ENCODE results near the gene FAM76A.
A peak's percentile ranks its signal among the peaks of the same experiment; 100 is the strongest.
"Not testable (repeated sequence)": the region's sequence is repeated elsewhere in the genome, so short reads cannot be mapped to it uniquely, and the experiment has no call there.

The FAM76A gene

GRCh38 chr1:27725374-27726172 is at the start of gene FAM76A:
Gene FAM76A, plus strand, starts transcription at chr1:27725961. Its CDS starts 120 bp downstream, at chr1:27726081.
- FAIRE-seq = peak; percentile 94

GRCh38 chr1:27676410-27676809 is 49.4 kb upstream of the FAM76A start:
- no peak for FAIRE-seq

- FAIRE-seq = no peak
Observed at GRCh38 chr1:27678747-27679146, 47.0 kb upstream of the FAM76A start.

GRCh38 chr1:27680225-27680791 is 45.5 kb upstream of the FAM76A start:
- not testable (repeated sequence) for FAIRE-seq

GRCh38 chr1:27681580-27681979 is 44.2 kb upstream of the FAM76A start:
- FAIRE-seq = not testable (repeated sequence)

GRCh38 chr1:27682351-27682944 is 43.3 kb upstream of the FAM76A start:
- no peak for FAIRE-seq

- FAIRE-seq = no peak
Observed at GRCh38 chr1:27684176-27684575, 41.6 kb upstream of the FAM76A start.

GRCh38 chr1:27686223-27686990 is 39.4 kb upstream of the FAM76A start:
- no peak for FAIRE-seq

- no peak for FAIRE-seq
Observed at GRCh38 chr1:27687906-27688305, 37.9 kb upstream of the FAM76A start.

GRCh38 chr1:27689423-27690173 is 36.2 kb upstream of the FAM76A start:
- no peak for FAIRE-seq

GRCh38 chr1:27690183-27690582 is 35.6 kb upstream of the FAM76A start:
- FAIRE-seq = no peak

GRCh38 chr1:27696835-27697234 is 28.9 kb upstream of the FAM76A start:
- FAIRE-seq = not testable (repeated sequence)

GRCh38 chr1:27704958-27705357 is 20.8 kb upstream of the FAM76A start:
- no peak for FAIRE-seq

GRCh38 chr1:27705545-27705944 is 20.2 kb upstream of the FAM76A start:
- no peak for FAIRE-seq

GRCh38 chr1:27710574-27710973 is 15.2 kb upstream of the FAM76A start:
- peak; percentile 14 for FAIRE-seq

- FAIRE-seq = no peak
Observed at GRCh38 chr1:27713139-27713725, 12.5 kb upstream of the FAM76A start.

- FAIRE-seq = no peak
Observed at GRCh38 chr1:27713869-27714513, 11.8 kb upstream of the FAM76A start.

- FAIRE-seq = no peak
Observed at GRCh38 chr1:27716262-27716895, 9.4 kb upstream of the FAM76A start.

- no peak for FAIRE-seq
Observed at GRCh38 chr1:27719286-27720251, 6.2 kb upstream of the FAM76A start.

- FAIRE-seq = no peak
Observed at GRCh38 chr1:27724961-27725373, 794 bp upstream of the FAM76A start.
